HFFc6 (cell line): ENCODE data around the gene MSRB3. TPM values are rescaled to one million over a fixed set of nuclear protein-coding genes. Genes with fewer than 3 reads are reported as not detected.
A peak's percentile ranks its signal among the peaks of the same experiment; 100 is the strongest.

Source experiments
- DNase-seq: peaks from one replicate; pipeline ENCODE4 v3.0.0-alpha.2; 2018
- H3K27ac Mint-ChIP-seq: 2 replicates; pipeline ENCODE4 v1.8.0; 2020; ENCODE audit warnings: mild to moderate bottlenecking, mixed read lengths
- H3K27me3 Mint-ChIP-seq: 2 replicates; pipeline ENCODE4 v1.8.0; 2021; ENCODE audit warnings: mild to moderate bottlenecking, moderate library complexity, mixed read lengths; ENCODE audit not compliant: insufficient read depth
- H3K36me3 Mint-ChIP-seq: 2 replicates; pipeline ENCODE4 v1.8.0; 2021; ENCODE audit warnings: low read depth, mixed read lengths
- H3K4me1 Mint-ChIP-seq: 2 replicates; pipeline ENCODE4 v1.8.0; 2020; ENCODE audit warnings: low read depth, mixed read lengths
- H3K4me3 Mint-ChIP-seq: 2 replicates; pipeline ENCODE4 v1.8.0; 2020; ENCODE audit warnings: mild to moderate bottlenecking, moderate library complexity, mixed read lengths
- H3K9me3 Mint-ChIP-seq: 2 replicates; pipeline ENCODE4 v1.8.0; 2020; ENCODE audit warnings: mild to moderate bottlenecking, mixed read lengths
- total RNA-seq, 6 experiments: library from RNA; stranded (reverse); fragmentation: NEBNext Ultra II Directional; extraction: Animal tissue kit (Norgen Biotek cat#: 25700); gene quantifications; 2 replicates in 1 of 6; 3 replicates in 5 of 6; pipeline ENCODE4 v1.2.3, GENCODE V29; 2021
- TF ChIP-seq, protein P1 (sequence below): fragments of 200-600 bp; sonication (generic); IDR thresholded peaks from 2 replicates; pipeline ENCODE4 v1.5.0; 2021; ENCODE audit warnings: antibody characterized with exemption, mild to moderate bottlenecking

MSRB3 gene
- total RNA-seq, 6 experiments from 2014 or later: 108 to 143 (median 127) TPM

DNA sequence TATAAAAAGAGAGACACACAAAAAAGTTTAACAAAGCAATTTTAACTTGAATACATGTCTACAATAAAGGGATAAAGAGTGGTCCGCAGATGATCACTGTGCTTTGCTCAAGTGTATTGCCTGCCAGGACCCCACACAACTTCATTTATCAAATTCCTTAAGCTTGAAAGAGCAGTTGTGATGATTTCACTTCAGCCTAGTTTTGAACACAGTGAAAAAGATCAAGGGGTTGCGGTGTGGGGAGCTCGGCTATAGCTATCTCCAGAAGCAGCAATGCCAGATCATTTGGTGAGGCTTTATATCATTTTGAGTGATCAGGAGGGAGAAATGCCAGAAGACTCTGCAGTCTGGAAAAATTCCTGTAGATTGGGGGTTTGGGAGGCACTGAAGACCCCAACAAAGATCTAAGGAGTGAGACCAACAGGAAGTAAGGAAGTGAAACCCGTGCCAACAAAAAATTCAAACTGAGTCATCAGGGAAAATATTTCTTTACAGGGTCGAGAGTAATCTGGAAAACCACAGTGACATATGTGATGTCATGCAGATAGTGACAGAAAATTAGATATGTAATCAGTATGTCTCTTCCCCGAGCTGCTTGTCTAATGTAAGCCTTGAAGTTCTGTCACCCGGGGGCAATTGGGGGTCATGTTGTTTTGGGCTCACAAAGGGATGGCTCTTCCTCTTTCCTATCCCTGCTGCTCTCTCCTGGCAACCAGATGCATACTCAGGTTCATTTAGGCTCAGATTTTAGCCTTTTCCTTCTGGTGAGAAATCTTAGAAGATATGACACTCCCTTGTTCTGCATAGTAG is 221.8 kb downstream of the MSRB3 start:
- H3K27ac Mint-ChIP-seq: peak overlapping the region; percentile 56
- no peaks in the 10 kb centered on the region for H3K36me3 Mint-ChIP-seq
- peaks cover 59% of the 10 kb centered on the region for H3K4me1 Mint-ChIP-seq
- H3K27me3 Mint-ChIP-seq: no peaks in the 10 kb centered on the region; the same call in 1 of the 2 replicates
- peak; percentile 51 for DNase-seq
- peak overlapping the region; percentile 36 for H3K4me3 Mint-ChIP-seq
- TF ChIP-seq, protein P1, sequence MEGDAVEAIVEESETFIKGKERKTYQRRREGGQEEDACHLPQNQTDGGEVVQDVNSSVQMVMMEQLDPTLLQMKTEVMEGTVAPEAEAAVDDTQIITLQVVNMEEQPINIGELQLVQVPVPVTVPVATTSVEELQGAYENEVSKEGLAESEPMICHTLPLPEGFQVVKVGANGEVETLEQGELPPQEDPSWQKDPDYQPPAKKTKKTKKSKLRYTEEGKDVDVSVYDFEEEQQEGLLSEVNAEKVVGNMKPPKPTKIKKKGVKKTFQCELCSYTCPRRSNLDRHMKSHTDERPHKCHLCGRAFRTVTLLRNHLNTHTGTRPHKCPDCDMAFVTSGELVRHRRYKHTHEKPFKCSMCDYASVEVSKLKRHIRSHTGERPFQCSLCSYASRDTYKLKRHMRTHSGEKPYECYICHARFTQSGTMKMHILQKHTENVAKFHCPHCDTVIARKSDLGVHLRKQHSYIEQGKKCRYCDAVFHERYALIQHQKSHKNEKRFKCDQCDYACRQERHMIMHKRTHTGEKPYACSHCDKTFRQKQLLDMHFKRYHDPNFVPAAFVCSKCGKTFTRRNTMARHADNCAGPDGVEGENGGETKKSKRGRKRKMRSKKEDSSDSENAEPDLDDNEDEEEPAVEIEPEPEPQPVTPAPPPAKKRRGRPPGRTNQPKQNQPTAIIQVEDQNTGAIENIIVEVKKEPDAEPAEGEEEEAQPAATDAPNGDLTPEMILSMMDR: no peak
- H3K9me3 Mint-ChIP-seq: no peaks in the 10 kb centered on the region

DNA sequence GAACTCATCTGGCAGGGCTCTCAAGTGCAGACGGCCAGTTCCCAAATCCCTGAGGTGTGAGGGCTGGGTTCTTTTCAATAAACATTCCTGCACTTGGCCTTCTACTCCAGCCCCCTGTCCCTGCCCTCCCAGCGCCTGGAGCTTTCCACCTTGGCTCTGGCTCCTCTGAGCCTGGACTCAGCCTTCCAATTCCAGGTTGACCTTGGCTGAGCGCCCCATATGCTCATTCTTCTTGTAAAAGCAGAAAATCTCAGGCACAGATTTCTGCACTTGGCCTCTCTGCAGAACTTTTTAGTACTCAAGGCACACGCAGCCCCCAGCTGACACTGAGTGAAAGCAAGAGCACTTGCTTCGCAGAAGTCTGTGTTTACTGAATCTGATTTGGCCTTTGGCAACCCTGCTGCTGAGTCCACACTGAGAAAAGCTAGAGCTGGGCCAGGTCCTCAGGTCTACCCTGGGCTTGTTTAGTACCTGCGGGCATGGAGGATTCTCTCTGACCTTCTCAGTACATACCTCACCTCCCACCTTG is 222.7 kb downstream of the MSRB3 start:
- H3K27ac Mint-ChIP-seq: peak overlapping the region; percentile 56
- no peak for DNase-seq
- TF ChIP-seq, protein P1: no peak
- no peaks in the 10 kb centered on the region for H3K27me3 Mint-ChIP-seq
- no peaks in the 10 kb centered on the region for H3K9me3 Mint-ChIP-seq
- H3K4me3 Mint-ChIP-seq: peak overlapping the region; percentile 38
- no peaks in the 10 kb centered on the region for H3K36me3 Mint-ChIP-seq
- peaks cover 51% of the 10 kb centered on the region for H3K4me1 Mint-ChIP-seq

DNA sequence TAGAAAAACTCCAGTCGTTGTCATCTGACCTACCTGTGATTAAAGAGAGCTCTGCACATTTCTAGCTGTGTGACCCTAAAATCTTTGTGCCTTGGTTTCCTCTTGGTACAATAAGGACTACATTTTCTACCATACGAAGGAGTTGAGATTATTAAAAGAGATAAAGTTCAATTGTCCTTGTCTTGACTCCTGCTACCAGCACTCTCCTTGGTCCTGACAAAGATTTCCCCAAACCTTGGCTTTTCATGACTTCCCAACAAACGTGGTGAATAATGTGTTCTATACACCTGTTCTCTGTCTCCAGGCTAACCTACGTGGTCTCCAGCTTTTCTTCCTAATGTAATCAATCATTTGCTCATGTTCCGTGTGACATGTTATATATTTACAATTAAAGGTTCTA is 223.5 kb downstream of the MSRB3 start:
- Mint-ChIP-seq H3K4me3 (no peak overlapping the region; the same call in 1 of the 2 replicates), H3K9me3 (no peaks in the 10 kb centered on the region), H3K36me3 (no peaks in the 10 kb centered on the region)

DNA sequence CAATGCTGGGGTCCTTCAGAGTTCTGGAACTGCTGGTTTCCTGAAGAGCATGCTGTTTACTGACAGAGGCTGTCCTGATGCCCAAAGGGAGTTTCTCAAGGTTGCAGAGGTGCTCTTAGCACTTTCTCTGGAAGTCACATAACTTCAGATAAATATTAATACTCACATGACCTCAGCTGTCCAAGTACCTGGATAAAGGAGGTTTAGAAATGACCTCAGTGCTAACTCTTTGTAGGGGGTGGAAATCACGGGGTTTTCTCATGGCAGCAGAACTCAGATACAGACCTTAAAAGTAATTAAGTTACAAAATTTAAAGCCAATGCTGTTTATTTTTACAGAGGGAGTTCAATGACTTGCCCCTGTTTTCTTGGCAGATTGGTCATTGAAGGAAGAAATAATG is 225.9 kb downstream of the MSRB3 start:
- TF ChIP-seq, protein P1: no peak
- no peak for DNase-seq
- Mint-ChIP-seq H3K4me1 (peaks cover 31% of the 10 kb centered on the region), H3K4me3 (no peak overlapping the region), H3K27me3 (no peaks in the 10 kb centered on the region), H3K36me3 (no peaks in the 10 kb centered on the region), H3K27ac (no peak overlapping the region), H3K9me3 (no peaks in the 10 kb centered on the region)

More for the DNA sequence above, 223.5 kb downstream of the MSRB3 start:
- DNase-seq: no peak
- Mint-ChIP-seq H3K27me3 (no peaks in the 10 kb centered on the region), H3K27ac (no peak overlapping the region), H3K4me1 (peaks cover 43% of the 10 kb centered on the region)
- TF ChIP-seq, protein P1: no peak

DNA sequence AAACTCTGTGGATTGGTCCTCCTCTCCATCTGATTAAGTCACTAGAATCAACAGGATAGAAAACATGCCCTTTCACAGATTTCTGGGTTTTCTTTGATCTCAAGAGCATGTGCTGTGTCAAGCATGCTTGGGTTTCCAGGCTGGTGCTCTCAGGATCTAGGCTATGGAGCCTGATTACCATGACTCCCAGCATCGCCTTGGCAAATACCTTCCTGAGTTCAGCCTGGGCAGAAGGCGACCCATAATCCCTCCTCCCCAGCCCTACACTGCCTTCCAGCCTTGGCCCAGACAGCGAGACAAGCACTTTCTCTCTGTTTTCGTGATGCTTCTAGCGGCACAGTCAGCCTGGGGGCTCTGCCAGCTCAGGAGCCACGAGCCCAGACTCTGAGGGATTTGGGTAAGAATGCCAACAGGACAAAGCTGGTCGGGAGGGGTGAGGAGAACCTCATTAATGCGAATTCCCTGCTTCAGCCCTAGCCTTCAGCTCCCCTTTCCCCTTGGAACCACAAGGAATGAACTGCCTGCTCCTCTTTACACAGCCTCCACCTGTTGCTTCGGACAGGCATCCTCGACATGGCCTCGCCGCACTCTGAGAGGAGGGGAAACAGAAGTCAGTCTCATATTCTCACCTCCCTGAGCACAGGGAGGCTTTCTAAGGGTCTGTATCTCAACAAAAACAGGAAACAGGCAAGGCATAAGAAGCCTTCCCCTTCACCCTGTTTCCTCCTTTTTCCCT is 227.1 kb downstream of the MSRB3 start:
- no peak for DNase-seq
- TF ChIP-seq, protein P1: no peak
- no peaks in the 10 kb centered on the region for H3K36me3 Mint-ChIP-seq
- H3K4me3 Mint-ChIP-seq: no peak overlapping the region
- no peaks in the 10 kb centered on the region for H3K27me3 Mint-ChIP-seq
- H3K9me3 Mint-ChIP-seq: no peaks in the 10 kb centered on the region
- H3K27ac Mint-ChIP-seq: no peak overlapping the region
- H3K4me1 Mint-ChIP-seq: peaks cover 20% of the 10 kb centered on the region
